GM23338 (cell line): ENCODE measurements around the gene CPT2. TPM values are rescaled to one million over a fixed set of nuclear protein-coding genes. Genes with fewer than 3 reads are reported as not detected.

Source experiments
- ATAC-seq: fragments of 200-7000 bp; cut with Tn5 transposase; 3 replicates; pipeline ENCODE4 v1.9.1; 2020
- DNase-seq: peaks from one replicate; pipeline ENCODE4 v3.0.0-alpha.2; 2015; ENCODE audit warnings: low spot score
- H2AFZ ChIP-seq: fragments of 200-600 bp; sonication (generic); 2 replicates; pipeline ENCODE4 v1.8.0; 2016; ENCODE audit warnings: antibody characterized with exemption, mild to moderate bottlenecking, moderate library complexity
- H3F3A ChIP-seq: fragments of 200-600 bp; sonication (generic); replicated peaks from 2 replicates; pipeline ENCODE4 v1.8.0; 2017; ENCODE audit warnings: antibody characterized with exemption, mixed run types, low read depth
- H3K27ac ChIP-seq: fragments of 200-600 bp; sonication (generic); 2 replicates; pipeline ENCODE4 v1.6.1; 2016; ENCODE audit warnings: low read depth
- H3K27me3 ChIP-seq: fragments of 200-600 bp; sonication (generic); 2 replicates; pipeline ENCODE4 v1.8.0; 2016; ENCODE audit warnings: mild to moderate bottlenecking, mixed run types, moderate library complexity; ENCODE audit not compliant: insufficient read depth
- H3K36me3 ChIP-seq: fragments of 200-600 bp; sonication (generic); 2 replicates; pipeline ENCODE4 v1.8.0; 2016; ENCODE audit warnings: mild to moderate bottlenecking; ENCODE audit not compliant: insufficient read depth
- H3K4me1 ChIP-seq: fragments of 200-600 bp; sonication (generic); 2 replicates; pipeline ENCODE4 v1.8.0; 2016; ENCODE audit warnings: mild to moderate bottlenecking, moderate library complexity; ENCODE audit not compliant: insufficient read depth
- H3K4me2 ChIP-seq: fragments of 200-600 bp; sonication (generic); 2 replicates; pipeline ENCODE4 v1.7.1; 2017; ENCODE audit warnings: mixed run types
- H3K4me3 ChIP-seq: fragments of 200-600 bp; sonication (generic); 2 replicates; pipeline ENCODE4 v1.6.1; 2016; ENCODE audit warnings: mixed run types
- H3K79me2 ChIP-seq: fragments of 200-600 bp; sonication (generic); replicated peaks from 2 replicates; pipeline ENCODE4 v1.8.0; 2017; ENCODE audit warnings: mild to moderate bottlenecking; ENCODE audit not compliant: insufficient read depth
- H3K9me2 ChIP-seq: fragments of 200-600 bp; sonication (generic); 2 replicates; pipeline ENCODE4 v1.8.0; 2017; ENCODE audit not compliant: insufficient read depth
- H4K20me1 ChIP-seq: fragments of 200-600 bp; sonication (generic); replicated peaks from 2 replicates; pipeline ENCODE4 v1.8.0; 2017; ENCODE audit warnings: mild to moderate bottlenecking; ENCODE audit not compliant: insufficient read depth
- H3K27ac Mint-ChIP-seq: 2 replicates; pipeline ENCODE4 v1.8.0; 2020; ENCODE audit warnings: inconsistent platforms, mild to moderate bottlenecking, moderate library complexity, mixed read lengths
- H3K27me3 Mint-ChIP-seq: 3 replicates; pipeline ENCODE4 v1.8.0; 2022; ENCODE audit warnings: low read depth, mild to moderate bottlenecking, moderate library complexity, mixed read lengths, inconsistent platforms; ENCODE audit not compliant: insufficient read depth, poor library complexity
- H3K36me3 Mint-ChIP-seq: 3 replicates; pipeline ENCODE4 v1.8.0; 2021; ENCODE audit warnings: low read depth, mild to moderate bottlenecking, inconsistent platforms, moderate library complexity, mixed read lengths
- H3K4me1 Mint-ChIP-seq: 3 replicates; pipeline ENCODE4 v1.8.0; 2020; ENCODE audit warnings: mild to moderate bottlenecking, inconsistent platforms, mixed read lengths
- H3K4me3 Mint-ChIP-seq: 3 replicates; pipeline ENCODE4 v1.8.0; 2021; ENCODE audit warnings: moderate library complexity, mild to moderate bottlenecking, inconsistent platforms, mixed read lengths
- H3K9me3 Mint-ChIP-seq: 3 replicates; pipeline ENCODE4 v1.8.0; 2020; ENCODE audit warnings: moderate library complexity, mild to moderate bottlenecking, inconsistent platforms, mixed read lengths
- CREB1 ChIP-seq: fragments of 250-450 bp; sonication (Bioruptor Pico); IDR thresholded peaks from 2 replicates; pipeline ENCODE4 v1.5.0; 2020; ENCODE audit warnings: low read depth, mild to moderate bottlenecking, moderate library complexity
- CTCF ChIP-seq, 2 experiments: fragments of 200-600 bp in 1 of 2; sonication (generic) in 1 of 2; conservative IDR thresholded peaks; 2 replicates each; pipeline versions ENCODE4 v1.5.1 to v1.6.1; 2016 to 2017; ENCODE audit warnings: antibody characterized with exemption in 2 of 2, low read depth in 2 of 2, mild to moderate bottlenecking in 2 of 2, moderate library complexity in 1 of 2
- ETS1 ChIP-seq: IDR thresholded peaks from 2 replicates; pipeline ENCODE4 v1.6.1; 2016; ENCODE audit warnings: antibody characterized with exemption
- EZH2 ChIP-seq: fragments of 200-600 bp; sonication (generic); IDR thresholded peaks from one replicate; pipeline ENCODE4 v1.8.0; 2017; ENCODE audit warnings: antibody characterized with exemption, mild to moderate bottlenecking, low read depth; ENCODE audit not compliant: unreplicated experiment
- EZH2phosphoT487 ChIP-seq: fragments of 200-600 bp; sonication (generic); IDR thresholded peaks from one replicate; pipeline ENCODE4 v1.8.1; 2018; ENCODE audit warnings: antibody characterized with exemption; ENCODE audit not compliant: unreplicated experiment
- JUNB ChIP-seq: IDR thresholded peaks from one replicate; pipeline ENCODE4 v1.6.1; 2016; ENCODE audit warnings: antibody characterized with exemption; ENCODE audit not compliant: unreplicated experiment
- NANOG ChIP-seq: IDR thresholded peaks from 2 replicates; pipeline ENCODE4 v1.6.1; 2016; ENCODE audit warnings: antibody characterized with exemption, borderline replicate concordance
- POLR2AphosphoS5 ChIP-seq: IDR thresholded peaks from 2 replicates; pipeline ENCODE4 v1.6.1; 2016; ENCODE audit warnings: antibody characterized with exemption, low read depth
- REST ChIP-seq: IDR thresholded peaks from one replicate; pipeline ENCODE4 v1.6.1; 2018; ENCODE audit warnings: antibody characterized with exemption; ENCODE audit not compliant: unreplicated experiment
- STAT1 ChIP-seq: IDR thresholded peaks from one replicate; pipeline ENCODE4 v1.6.1; 2016; ENCODE audit warnings: antibody characterized with exemption; ENCODE audit not compliant: unreplicated experiment
- ZNF114 ChIP-seq: fragments of 250-450 bp; sonication (Bioruptor Pico); IDR thresholded peaks from 2 replicates; pipeline ENCODE4 v1.5.0; 2020; ENCODE audit warnings: mild to moderate bottlenecking, moderate library complexity
- ZNF331 ChIP-seq: fragments of 250-450 bp; sonication (Bioruptor Pico); IDR thresholded peaks from 2 replicates; pipeline ENCODE4 v1.5.0; 2020; ENCODE audit warnings: low read depth, mild to moderate bottlenecking, moderate library complexity
- ZNF462 ChIP-seq: fragments of 250-450 bp; sonication (Bioruptor Pico); IDR thresholded peaks from 2 replicates; pipeline ENCODE4 v1.5.0; 2020; ENCODE audit warnings: mild to moderate bottlenecking, moderate library complexity
- polyA plus RNA-seq: library from polyadenylated mRNA; unstranded; fragments of >200 nt; fragmentation: Nextera tagmentation; extraction: Ambion mirVana; gene quantifications from 2 replicates; pipeline ENCODE4 v1.2.1, GENCODE V29; 2016
- total RNA-seq: library from RNA; depleted of rRNA; stranded (reverse); fragments of >200 nt; shearing (Covaris generic); gene quantifications from 2 replicates; pipeline ENCODE4 v1.2.3, GENCODE V29; 2014

Gene CPT2
- total and polyA plus RNA-seq, 2 experiments from 2014 or later = 11.2 to 30.6 TPM

- no peak for DNase-seq
- H3K27me3 ChIP-seq = no peaks in the 10 kb centered on the region
- Mint-ChIP-seq H3K27me3 (peaks cover 2% of the 10 kb centered on the region), H3K27ac (no peak overlapping the region), H3K4me1 (no peaks in the 10 kb centered on the region), H3K36me3 (peaks cover 68% of the 10 kb centered on the region), H3K4me3 (no peak overlapping the region), H3K9me3 (peaks cover 33% of the 10 kb centered on the region)
- no peak overlapping the region for H3K4me3 ChIP-seq
- no peaks in the 10 kb centered on the region for H3K79me2 ChIP-seq
- ATAC-seq = no peak
- H2AFZ ChIP-seq = no peak overlapping the region
- no peaks in the 10 kb centered on the region for H3F3A ChIP-seq
- TF ChIP-seq STAT1 = no peak
- no peak for TF ChIP-seq ZNF462
- TF ChIP-seq POLR2AphosphoS5 = no peak
- TF ChIP-seq JUNB = no peak
- TF ChIP-seq CREB1 = no peak
- no peak for TF ChIP-seq EZH2phosphoT487
- TF ChIP-seq ZNF331 (CRISPR knock-in tag) = no peak
- no peak for TF ChIP-seq ZNF114
- no peak for TF ChIP-seq NANOG
- TF ChIP-seq CTCF (conservative IDR thresholded peaks at IDR 0.05; ENCODE audit: low read depth in 2 of 2) = no peak
- no peak for TF ChIP-seq ETS1
- TF ChIP-seq EZH2 = no peak
- TF ChIP-seq REST = no peak
- no peaks in the 10 kb centered on the region for H3K9me2 ChIP-seq
- no peak overlapping the region for H3K4me2 ChIP-seq
- no peak overlapping the region for H3K27ac ChIP-seq
- 0 out of 2 replicates have a peak, but pooled peaks cover 5% of the 10 kb centered on the region for H4K20me1 ChIP-seq
- peaks cover 50% of the 10 kb centered on the region for H3K36me3 ChIP-seq
- H3K4me1 ChIP-seq = no peaks in the 10 kb centered on the region
These were observed 6.8 kb downstream of the CPT2 start for GRCh38 chr1:53203466-53203865.
